Endodermal cell (in vitro differentiated cells): Measurements from ENCODE around the gene GGT5. TPM values are rescaled to one million over a fixed set of nuclear protein-coding genes. Genes with fewer than 3 reads are reported as not detected.
A peak's percentile ranks its signal among the peaks of the same experiment; 100 is the strongest.
"Not testable (repeated sequence)": the region's sequence is repeated elsewhere in the genome, so short reads cannot be mapped to it uniquely, and the experiment has no call there.

Experiments used
- DNase-seq: peaks from one replicate; pipeline ENCODE4 v3.0.0-alpha.2; 2017
- H3K27ac ChIP-seq: 2 replicates; pipeline ENCODE4 v1.5.1; 2013; ENCODE audit warnings: mild to moderate bottlenecking, low read depth, low read length, moderate library complexity
- H3K27me3 ChIP-seq: 2 replicates; pipeline ENCODE4 v1.6.1; 2013; ENCODE audit warnings: mild to moderate bottlenecking, low read length, moderate library complexity; ENCODE audit not compliant: insufficient read depth, control insufficient read depth, poor library complexity, severe bottlenecking
- H3K36me3 ChIP-seq: 2 replicates; pipeline ENCODE4 v1.7.0; 2013; ENCODE audit warnings: mild to moderate bottlenecking, low read length, moderate library complexity; ENCODE audit not compliant: control insufficient read depth, insufficient read depth
- H3K4me1 ChIP-seq: one replicate; pipeline ENCODE4 v1.7.0; 2013; ENCODE audit warnings: low read length; ENCODE audit not compliant: control insufficient read depth, insufficient read depth
- H3K4me3 ChIP-seq: 2 replicates; pipeline ENCODE4 v1.5.1; 2013; ENCODE audit warnings: mild to moderate bottlenecking, low read length, moderate library complexity
- H3K9ac ChIP-seq: 2 replicates; pipeline ENCODE4 v1.6.1; 2013; ENCODE audit warnings: mild to moderate bottlenecking, low read length, moderate library complexity; ENCODE audit not compliant: poor library complexity, severe bottlenecking; ENCODE audit errors: extremely low read depth
- H3K9me3 ChIP-seq: 2 replicates; pipeline ENCODE4 v1.6.1; 2013; ENCODE audit warnings: mild to moderate bottlenecking, low read length, moderate library complexity; ENCODE audit not compliant: control insufficient read depth
- H3K27ac Mint-ChIP-seq: 2 replicates; pipeline ENCODE4 v1.8.0; 2020; ENCODE audit warnings: mixed read lengths
- H3K27me3 Mint-ChIP-seq: 2 replicates; pipeline ENCODE4 v1.8.0; 2021; ENCODE audit warnings: mild to moderate bottlenecking, mixed read lengths; ENCODE audit not compliant: insufficient read depth
- H3K36me3 Mint-ChIP-seq: 2 replicates; pipeline ENCODE4 v1.8.0; 2020; ENCODE audit warnings: low read depth, mixed read lengths
- H3K4me1 Mint-ChIP-seq: 2 replicates; pipeline ENCODE4 v1.8.0; 2020; ENCODE audit warnings: mixed read lengths
- H3K4me3 Mint-ChIP-seq: 2 replicates; pipeline ENCODE4 v1.8.0; 2020; ENCODE audit warnings: mild to moderate bottlenecking, moderate library complexity, mixed read lengths
- H3K9me3 Mint-ChIP-seq: 2 replicates; pipeline ENCODE4 v1.8.0; 2020; ENCODE audit warnings: mild to moderate bottlenecking, mixed read lengths
- WGBS, 2 experiments: methylation state at CpG; one replicate each; pipeline versions ENCODE4 v1.1.5 to v1.1.7; 2013; ENCODE audit warnings: missing lambda C conversion rate in 2 of 2, mixed read lengths in 1 of 2; ENCODE audit not compliant: insufficient coverage in 1 of 2, insufficient read length in 1 of 2; 5-methylcytosine and 5-hydroxymethylcytosine counted together
- total RNA-seq, 2 donors: library from RNA; stranded (reverse); fragmentation: NEBNext Ultra II Directional in 1 of 2; extraction: Animal tissue kit (Norgen Biotek cat#: 25700) in 1 of 2; gene quantifications; 2 replicates in 1 of 2; 3 replicates in 1 of 2; pipeline ENCODE4 v1.2.1, GENCODE V29; 2021
- TF ChIP-seq, protein P1 (sequence below): fragments of 200-600 bp; sonication (generic); conservative IDR thresholded peaks from 2 replicates; pipeline ENCODE4 v1.5.0; 2021; ENCODE audit warnings: antibody characterized with exemption, mild to moderate bottlenecking

The GGT5 gene
- total RNA-seq, 2 donors from 2014 or later: 0.29 TPM; not detected in 1

DNA sequence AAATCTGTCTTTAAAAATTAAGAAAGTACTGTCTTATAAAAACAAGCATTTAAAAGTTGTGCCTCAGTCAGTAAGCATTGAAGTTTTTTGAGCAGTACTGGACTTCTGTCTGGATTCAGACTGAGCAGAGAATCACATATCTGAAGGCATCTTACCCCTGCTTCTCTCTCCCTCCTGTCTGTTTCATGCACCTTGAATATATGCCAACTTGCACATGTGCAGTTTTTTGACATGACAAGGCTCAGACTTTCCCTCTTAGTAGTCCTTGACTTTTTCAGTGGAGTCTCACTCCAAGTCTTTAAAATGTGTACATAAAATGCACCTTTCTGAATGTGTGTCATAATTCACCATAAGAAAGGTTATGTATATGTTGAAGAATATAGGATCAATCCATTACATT lies 45.6 kb upstream of the GGT5 start:
- H3K4me1 Mint-ChIP-seq: peaks cover 9% of the 10 kb centered on the region
- Histone ChIP-seq H3K4me1 (no peaks in the 10 kb centered on the region), H3K27me3 (no peaks in the 10 kb centered on the region), H3K36me3 (peaks cover 5% of the 10 kb centered on the region), H3K9ac (no peak overlapping the region), H3K4me3 (no peak overlapping the region), H3K27ac (no peak overlapping the region), H3K9me3 (no peaks in the 10 kb centered on the region)
- H3K36me3 Mint-ChIP-seq: peaks cover 6% of the 10 kb centered on the region
- DNase-seq: no peak
- no peaks in the 10 kb centered on the region for H3K9me3 Mint-ChIP-seq
- H3K27ac Mint-ChIP-seq: no peak overlapping the region
- no peak overlapping the region for H3K4me3 Mint-ChIP-seq
- TF ChIP-seq, protein P1, sequence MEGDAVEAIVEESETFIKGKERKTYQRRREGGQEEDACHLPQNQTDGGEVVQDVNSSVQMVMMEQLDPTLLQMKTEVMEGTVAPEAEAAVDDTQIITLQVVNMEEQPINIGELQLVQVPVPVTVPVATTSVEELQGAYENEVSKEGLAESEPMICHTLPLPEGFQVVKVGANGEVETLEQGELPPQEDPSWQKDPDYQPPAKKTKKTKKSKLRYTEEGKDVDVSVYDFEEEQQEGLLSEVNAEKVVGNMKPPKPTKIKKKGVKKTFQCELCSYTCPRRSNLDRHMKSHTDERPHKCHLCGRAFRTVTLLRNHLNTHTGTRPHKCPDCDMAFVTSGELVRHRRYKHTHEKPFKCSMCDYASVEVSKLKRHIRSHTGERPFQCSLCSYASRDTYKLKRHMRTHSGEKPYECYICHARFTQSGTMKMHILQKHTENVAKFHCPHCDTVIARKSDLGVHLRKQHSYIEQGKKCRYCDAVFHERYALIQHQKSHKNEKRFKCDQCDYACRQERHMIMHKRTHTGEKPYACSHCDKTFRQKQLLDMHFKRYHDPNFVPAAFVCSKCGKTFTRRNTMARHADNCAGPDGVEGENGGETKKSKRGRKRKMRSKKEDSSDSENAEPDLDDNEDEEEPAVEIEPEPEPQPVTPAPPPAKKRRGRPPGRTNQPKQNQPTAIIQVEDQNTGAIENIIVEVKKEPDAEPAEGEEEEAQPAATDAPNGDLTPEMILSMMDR: no peak
- H3K27me3 Mint-ChIP-seq: no peaks in the 10 kb centered on the region

DNA sequence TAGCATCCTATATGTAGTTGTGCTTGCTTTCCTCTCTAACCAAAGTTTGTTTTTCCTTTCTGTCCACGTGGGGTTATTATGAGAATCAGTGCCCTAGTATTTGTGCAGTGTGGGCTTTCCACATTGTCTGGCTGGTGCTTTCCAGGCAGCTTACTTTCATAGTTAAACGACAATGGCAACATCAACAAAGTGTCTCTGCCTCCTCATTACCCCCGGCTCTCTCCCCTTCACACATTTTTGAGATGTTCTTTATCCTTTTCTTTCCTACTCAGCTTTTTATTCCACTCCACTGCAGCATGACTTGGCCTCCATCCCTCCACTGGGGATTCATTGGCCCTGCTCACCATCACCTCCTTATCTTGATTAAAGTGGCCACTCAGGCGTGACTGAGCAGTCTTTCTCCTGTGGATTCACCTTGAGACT lies 44.9 kb upstream of the GGT5 start:
- H3K27ac ChIP-seq: no peak overlapping the region
- no peak overlapping the region for H3K4me3 Mint-ChIP-seq

DNA sequence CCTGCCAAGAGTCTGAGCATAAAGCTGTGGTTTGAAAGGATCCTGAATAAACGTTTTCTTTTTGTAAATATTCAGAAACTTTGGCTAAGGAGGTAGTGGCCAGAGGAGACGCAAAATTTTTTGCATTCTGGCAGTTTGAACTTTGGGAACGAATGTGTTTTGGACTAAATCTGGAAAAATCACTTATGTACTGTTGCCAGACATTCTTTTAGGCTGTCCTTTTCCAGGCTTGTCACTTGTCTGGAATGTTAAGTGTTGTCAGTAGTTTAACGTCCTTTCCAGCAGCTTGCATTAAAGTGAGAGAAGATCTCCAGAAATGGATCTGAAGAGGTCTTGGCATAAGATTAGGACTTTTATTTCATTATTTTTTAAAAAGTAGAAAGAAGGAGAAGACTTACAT lies 44.2 kb upstream of the GGT5 start:
- H3K9me3 ChIP-seq: no peaks in the 10 kb centered on the region
- no peak for DNase-seq
- H3K4me1 ChIP-seq: no peaks in the 10 kb centered on the region
- no peak overlapping the region for H3K4me3 ChIP-seq
- no peak overlapping the region for H3K9ac ChIP-seq
- TF ChIP-seq, protein P1: no peak
- peaks cover 5% of the 10 kb centered on the region for H3K36me3 ChIP-seq
- H3K27ac ChIP-seq: no peak overlapping the region
- H3K27ac Mint-ChIP-seq: no peak overlapping the region
- no peaks in the 10 kb centered on the region for H3K9me3 Mint-ChIP-seq
- H3K36me3 Mint-ChIP-seq: peaks cover 6% of the 10 kb centered on the region
- no peak overlapping the region for H3K4me3 Mint-ChIP-seq
- no peaks in the 10 kb centered on the region for H3K27me3 Mint-ChIP-seq
- H3K4me1 Mint-ChIP-seq: peaks cover 18% of the 10 kb centered on the region
- H3K27me3 ChIP-seq: no peaks in the 10 kb centered on the region
- 83 to 85% methylated on average over 4 of the region's 4 CpGs for WGBS, 2 experiments

More for the DNA sequence above, 44.9 kb upstream of the GGT5 start:
- no peaks in the 10 kb centered on the region for H3K4me1 ChIP-seq
- peaks cover 5% of the 10 kb centered on the region for H3K36me3 ChIP-seq
- H3K27me3 ChIP-seq: no peaks in the 10 kb centered on the region
- Mint-ChIP-seq H3K9me3 (no peaks in the 10 kb centered on the region), H3K4me1 (peaks cover 15% of the 10 kb centered on the region), H3K36me3 (peaks cover 6% of the 10 kb centered on the region), H3K27ac (peak overlapping the region; percentile 7), H3K27me3 (no peaks in the 10 kb centered on the region)
- no peaks in the 10 kb centered on the region for H3K9me3 ChIP-seq
- H3K4me3 ChIP-seq: no peak overlapping the region
- TF ChIP-seq, protein P1: no peak
- DNase-seq: no peak
- H3K9ac ChIP-seq: no peak overlapping the region
- 75 to 85% methylated on average over 3 to 4 of the region's 4 CpGs for WGBS, 2 experiments

- WGBS, 2 experiments: 97% methylated on average over 6 of the region's 6 CpGs; no CpG with 5 or more reads in 1 of the 2 experiments
- not testable (repeated sequence) for H3K9me3 Mint-ChIP-seq, DNase-seq, H3K4me1 ChIP-seq, H3K9ac ChIP-seq, H3K27me3 Mint-ChIP-seq, H3K9me3 ChIP-seq, H3K27ac ChIP-seq, H3K27ac Mint-ChIP-seq, H3K36me3 Mint-ChIP-seq, H3K4me3 ChIP-seq, H3K27me3 ChIP-seq, H3K36me3 ChIP-seq, H3K4me3 Mint-ChIP-seq
- peaks cover 22% of the 10 kb centered on the region for H3K4me1 Mint-ChIP-seq
These were observed 42.9 kb upstream of the GGT5 start for GRCh38 chr22:24287801-24288200.

DNA sequence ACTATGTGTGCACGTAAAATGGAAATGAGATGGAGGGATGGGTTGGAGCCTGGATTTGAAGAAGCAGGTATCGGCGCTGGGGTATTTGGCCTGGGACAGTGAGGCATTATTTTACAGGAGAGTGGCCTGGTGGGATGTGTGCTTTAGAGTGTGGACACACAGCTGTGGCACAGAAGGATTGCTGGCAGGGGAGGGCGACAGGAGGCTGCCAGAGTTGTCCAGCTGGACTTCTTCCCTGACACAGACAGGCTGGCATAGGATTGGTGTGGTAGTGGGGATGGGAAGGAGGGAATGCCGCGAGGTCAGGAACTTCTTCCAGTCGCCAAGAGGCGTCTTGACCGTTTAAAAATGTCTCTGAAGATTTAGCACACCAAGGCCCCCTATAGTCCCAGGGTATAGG lies 42.3 kb upstream of the GGT5 start:
- peaks cover 22% of the 10 kb centered on the region for H3K4me1 Mint-ChIP-seq
- not testable (repeated sequence) for H3K9ac ChIP-seq, H3K9me3 ChIP-seq, H3K36me3 ChIP-seq, H3K4me1 ChIP-seq, H3K27ac Mint-ChIP-seq, H3K27me3 Mint-ChIP-seq, H3K27ac ChIP-seq, H3K4me3 Mint-ChIP-seq, H3K9me3 Mint-ChIP-seq, DNase-seq, H3K4me3 ChIP-seq, H3K27me3 ChIP-seq
- peaks cover 12% of the 10 kb centered on the region for H3K36me3 Mint-ChIP-seq
- no CpG with 5 or more reads among the region's 9 CpGs for WGBS, 2 experiments
